ENCODE measurements around the gene PTPRN. TPM values are rescaled to one million over a fixed set of nuclear protein-coding genes. Genes with fewer than 3 reads are reported as not detected.

Gene PTPRN
- total and polyA plus RNA-seq, 10 of the 15 experiments (the other 5 are each of a cell fraction or from before 2014, with no cell fraction given), result 0.28 to 0.69 TPM; not detected in 8

GRCh38 chr2:219296631-219297391 lies 12.4 kb downstream of the PTPRN start:
- RAD21 ChIA-PET (ENCODE audit: unreplicated experiment), result interaction anchor here (0.9 to 6.5 kb wide), 4 partner anchors 18 to 138 kb away, joined by 4 to 78 read pairs (median 28); partner anchors contain the start of genes DNAJB2, NHEJ1 and SLC23A3
- POLR2A ChIA-PET, result interaction anchor here (2.6 kb wide), 1 partner anchor 18 kb away, joined by 50 read pairs; the partner anchor contains the start of gene DNAJB2
- no peaks in the 10 kb centered on the region for H3K36me3 ChIP-seq (ENCODE audit: control insufficient read depth in 2 of 2, insufficient read depth in 2 of 2, low read length in 1 of 2)
- BruUV-seq (replicated peaks), result no TSS peak
- peaks cover 8% of the 10 kb centered on the region for H3K4me1 ChIP-seq (ENCODE audit: control insufficient read depth, insufficient read depth, low read length)
- H3K79me2 ChIP-seq (ENCODE audit: control insufficient read depth, insufficient read depth, low read length), result no peaks in the 10 kb centered on the region
- intact Hi-C loops (cut with micrococcal nuclease; ENCODE audit: unreplicated experiment) (loop anchor here (5.0 kb wide), 2 partner anchors 120 to 240 kb away; partner anchors contain the start of genes CNPPD1 and RETREG2), in situ Hi-C loops (cut with MboI) (loop anchor here (5.0 kb wide), 2 partner anchors 140 to 240 kb away; no protein-coding TSS in a partner anchor)
- no peak overlapping the region for H3K27ac ChIP-seq (ENCODE audit: control insufficient read depth, insufficient read depth)
- H4K20me1 ChIP-seq (ENCODE audit: control insufficient read depth, insufficient read depth), result no peaks in the 10 kb centered on the region
- H3K9ac ChIP-seq (ENCODE audit: control insufficient read depth, insufficient read depth, low read length), result no peak overlapping the region
- WGBS (ENCODE audit: insufficient coverage, insufficient replicate concordance, low lambda C conversion rate, missing lambda C conversion rate), result 75% methylated on average over 21 of the region's 25 CpGs
- SMC1A ChIA-PET (ENCODE audit: uncharacterized antibody, unreplicated experiment), result interaction anchor here (2.0 to 5.8 kb wide), 2 partner anchors 139 to 143 kb away, joined by 9 to 36 read pairs; partner anchors contain the start of gene NHEJ1
- H3K9me3 ChIP-seq (replicated peaks; ENCODE audit: control insufficient read depth, insufficient read depth, low read length), result no peaks in the 10 kb centered on the region
- CTCF ChIA-PET, result interaction anchor here (0.8 to 10.9 kb wide), 11 partner anchors 16 to 223 kb away, joined by 3 to 257 read pairs (median 21); partner anchors contain the start of genes CNPPD1, DNAJB2, NHEJ1 and SLC23A3
- H3K27me3 ChIP-seq (replicated peaks in 1 of 2; ENCODE audit: control insufficient read depth in 2 of 2, insufficient read depth in 2 of 2, low read length in 1 of 2), result peaks cover 0 to 6% of the 10 kb centered on the region in 2 experiments; a peak in 1 of 4 replicates
- H3K4me3 ChIP-seq, result no peak overlapping the region
- no peak overlapping the region for H3K4me2 ChIP-seq (ENCODE audit: control insufficient read depth, insufficient read depth)
- no peak for FAIRE-seq
- DNase-seq (ENCODE audit: low read depth, low spot score), result no peak
- H2AFZ ChIP-seq (ENCODE audit: control insufficient read depth, low read depth, low read length), result no peak overlapping the region
- ATAC-seq, result no peak
- no peak for TF ChIP-seq YY1 (IDR thresholded peaks at IDR 0.05; ENCODE audit: low read depth, low read length)
- no peak for TF ChIP-seq NRF1 (conservative IDR thresholded peaks at IDR 0.05; ENCODE audit: low read depth, low read length)
- no peak for TF ChIP-seq TAF1 (IDR thresholded peaks at IDR 0.05; ENCODE audit: borderline replicate concordance, low read depth, low read length)
- no peak for TF ChIP-seq USF2 (IDR thresholded peaks at IDR 0.05; ENCODE audit: borderline replicate concordance, low read depth, low read length)
- TF ChIP-seq RAD21 (IDR thresholded peaks at IDR 0.05; ENCODE audit: insufficient read depth, low read depth, low read length), result no peak
- no peak for TF ChIP-seq BCL11A (IDR thresholded peaks at IDR 0.05; ENCODE audit: low read depth, low read length)
- TF ChIP-seq, protein P1, sequence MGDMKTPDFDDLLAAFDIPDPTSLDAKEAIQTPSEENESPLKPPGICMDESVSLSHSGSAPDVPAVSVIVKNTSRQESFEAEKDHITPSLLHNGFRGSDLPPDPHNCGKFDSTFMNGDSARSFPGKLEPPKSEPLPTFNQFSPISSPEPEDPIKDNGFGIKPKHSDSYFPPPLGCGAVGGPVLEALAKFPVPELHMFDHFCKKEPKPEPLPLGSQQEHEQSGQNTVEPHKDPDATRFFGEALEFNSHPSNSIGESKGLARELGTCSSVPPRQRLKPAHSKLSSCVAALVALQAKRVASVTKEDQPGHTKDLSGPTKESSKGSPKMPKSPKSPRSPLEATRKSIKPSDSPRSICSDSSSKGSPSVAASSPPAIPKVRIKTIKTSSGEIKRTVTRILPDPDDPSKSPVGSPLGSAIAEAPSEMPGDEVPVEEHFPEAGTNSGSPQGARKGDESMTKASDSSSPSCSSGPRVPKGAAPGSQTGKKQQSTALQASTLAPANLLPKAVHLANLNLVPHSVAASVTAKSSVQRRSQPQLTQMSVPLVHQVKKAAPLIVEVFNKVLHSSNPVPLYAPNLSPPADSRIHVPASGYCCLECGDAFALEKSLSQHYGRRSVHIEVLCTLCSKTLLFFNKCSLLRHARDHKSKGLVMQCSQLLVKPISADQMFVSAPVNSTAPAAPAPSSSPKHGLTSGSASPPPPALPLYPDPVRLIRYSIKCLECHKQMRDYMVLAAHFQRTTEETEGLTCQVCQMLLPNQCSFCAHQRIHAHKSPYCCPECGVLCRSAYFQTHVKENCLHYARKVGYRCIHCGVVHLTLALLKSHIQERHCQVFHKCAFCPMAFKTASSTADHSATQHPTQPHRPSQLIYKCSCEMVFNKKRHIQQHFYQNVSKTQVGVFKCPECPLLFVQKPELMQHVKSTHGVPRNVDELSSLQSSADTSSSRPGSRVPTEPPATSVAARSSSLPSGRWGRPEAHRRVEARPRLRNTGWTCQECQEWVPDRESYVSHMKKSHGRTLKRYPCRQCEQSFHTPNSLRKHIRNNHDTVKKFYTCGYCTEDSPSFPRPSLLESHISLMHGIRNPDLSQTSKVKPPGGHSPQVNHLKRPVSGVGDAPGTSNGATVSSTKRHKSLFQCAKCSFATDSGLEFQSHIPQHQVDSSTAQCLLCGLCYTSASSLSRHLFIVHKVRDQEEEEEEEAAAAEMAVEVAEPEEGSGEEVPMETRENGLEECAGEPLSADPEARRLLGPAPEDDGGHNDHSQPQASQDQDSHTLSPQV (IDR thresholded peaks at IDR 0.05), result no peak
- no peak for TF ChIP-seq ATF7 (IDR thresholded peaks at IDR 0.05; ENCODE audit: low read depth)
- TF ChIP-seq ZBTB4 (CRISPR knock-in tag; IDR thresholded peaks at IDR 0.05), result no peak
- TF ChIP-seq ATF3 (IDR thresholded peaks at IDR 0.05; ENCODE audit: borderline replicate concordance, extremely low read depth, low read depth, low read length), result no peak
- TF ChIP-seq NR2F1 (conservative IDR thresholded peaks at IDR 0.05), result no peak
- TF ChIP-seq EZH2 (IDR thresholded peaks at IDR 0.05; ENCODE audit: borderline replicate concordance, control insufficient read depth, low read depth, low read length), result no peak

Data from GM12878 (cell line).